ENCODE data around the gene RPS24. TPM values are rescaled to one million over a fixed set of nuclear protein-coding genes. Genes with fewer than 3 reads are reported as not detected.

The RPS24 gene
- total RNA-seq, 1 donor from 2014 or later, result 1,331 TPM

- H3K4me3 Mint-ChIP-seq (ENCODE audit: unreplicated experiment), result no peak overlapping the region
- H3K9me3 ChIP-seq (ENCODE audit: insufficient read depth, low read depth, low read length), result no peaks in the 10 kb centered on the region
- no peaks in the 10 kb centered on the region for H3K27me3 Mint-ChIP-seq (ENCODE audit: low read depth, unreplicated experiment)
- peaks cover 14% of the 10 kb centered on the region for H3K36me3 Mint-ChIP-seq (ENCODE audit: low read depth, unreplicated experiment)
- H2AFZ ChIP-seq (ENCODE audit: low read depth, low read length), result no peak overlapping the region
- peaks cover 78% of the 10 kb centered on the region for H3K36me3 ChIP-seq (ENCODE audit: insufficient read depth, low read length)
- no peak overlapping the region for H3K4me2 ChIP-seq (ENCODE audit: low read length)
- H3K27ac ChIP-seq (ENCODE audit: low read depth, low read length), result no peak overlapping the region
- no peaks in the 10 kb centered on the region for H4K20me1 ChIP-seq (ENCODE audit: insufficient read depth, low read length)
- TF ChIP-seq CTCF (IDR thresholded peaks at IDR 0.05; ENCODE audit: insufficient read depth, low read depth, low read length) (no peak), EZH2 (IDR thresholded peaks at IDR 0.05; ENCODE audit: insufficient read depth, low read length) (no peak)
- FAIRE-seq, result no peak
- no peak overlapping the region for H3K9ac ChIP-seq (ENCODE audit: low read length)
- no peak overlapping the region for H3K27ac Mint-ChIP-seq (ENCODE audit: unreplicated experiment)
- H3K4me3 ChIP-seq (ENCODE audit: insufficient read depth, low read depth, low read length), result no peak overlapping the region
- H3K9me3 Mint-ChIP-seq (ENCODE audit: unreplicated experiment), result no peaks in the 10 kb centered on the region
- no peaks in the 10 kb centered on the region for H3K79me2 ChIP-seq (ENCODE audit: insufficient read depth, low read length)
- no peak for DNase-seq (ENCODE audit: low read depth)
- no peaks in the 10 kb centered on the region for H3K4me1 Mint-ChIP-seq (ENCODE audit: low read depth, unreplicated experiment)
- H3K4me1 ChIP-seq (ENCODE audit: insufficient read depth, low read length), result no peaks in the 10 kb centered on the region
- no peaks in the 10 kb centered on the region for H3K27me3 ChIP-seq (ENCODE audit: insufficient read depth, low read length)
Observed at GRCh38 chr10:78015546-78015945, 18.1 kb upstream of the RPS24 start.

DNA sequence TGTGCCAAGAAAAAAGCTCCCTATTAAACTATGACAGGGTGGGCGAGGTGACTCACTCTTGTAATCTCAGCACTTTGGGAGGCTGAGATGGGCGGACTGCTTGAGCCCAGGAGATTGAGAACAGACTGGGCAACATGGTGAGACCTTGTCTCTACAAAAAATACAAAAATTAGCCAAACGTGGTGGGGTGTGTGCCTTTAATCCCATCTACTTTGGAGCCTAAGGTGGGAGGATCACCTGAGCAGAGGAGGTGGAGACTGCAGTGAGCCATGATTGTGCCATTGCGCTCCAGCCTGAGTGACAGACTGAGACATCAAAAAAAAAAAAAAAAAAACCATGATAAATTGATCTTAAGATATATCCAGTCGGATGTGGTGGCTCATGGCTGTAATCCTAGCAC, 15.8 kb upstream of the RPS24 start:
- H3K79me2 ChIP-seq (ENCODE audit: insufficient read depth, low read length), result no peaks in the 10 kb centered on the region
- peaks cover 79% of the 10 kb centered on the region for H3K36me3 ChIP-seq (ENCODE audit: insufficient read depth, low read length)
- H3K4me1 Mint-ChIP-seq (ENCODE audit: low read depth, unreplicated experiment), result no peaks in the 10 kb centered on the region
- H3K9me3 Mint-ChIP-seq (ENCODE audit: unreplicated experiment), result no peaks in the 10 kb centered on the region
- no peaks in the 10 kb centered on the region for H3K27me3 ChIP-seq (ENCODE audit: insufficient read depth, low read length)
- H3K9ac ChIP-seq (ENCODE audit: low read length), result no peak overlapping the region
- H3K36me3 Mint-ChIP-seq (ENCODE audit: low read depth, unreplicated experiment), result peaks cover 11% of the 10 kb centered on the region
- no peak for DNase-seq (ENCODE audit: low read depth)
- H3K4me3 Mint-ChIP-seq (ENCODE audit: unreplicated experiment), result no peak overlapping the region
- no peak for TF ChIP-seq EZH2 (IDR thresholded peaks at IDR 0.05; ENCODE audit: insufficient read depth, low read length)
- no peak for TF ChIP-seq CTCF (IDR thresholded peaks at IDR 0.05; ENCODE audit: insufficient read depth, low read depth, low read length)
- no peaks in the 10 kb centered on the region for H4K20me1 ChIP-seq (ENCODE audit: insufficient read depth, low read length)
- no peak overlapping the region for H3K27ac Mint-ChIP-seq (ENCODE audit: unreplicated experiment)
- H3K27ac ChIP-seq (ENCODE audit: low read depth, low read length), result no peak overlapping the region
- H2AFZ ChIP-seq (ENCODE audit: low read depth, low read length), result no peak overlapping the region
- H3K4me3 ChIP-seq (ENCODE audit: insufficient read depth, low read depth, low read length), result no peak overlapping the region
- H3K4me1 ChIP-seq (ENCODE audit: insufficient read depth, low read length), result no peaks in the 10 kb centered on the region
- H3K4me2 ChIP-seq (ENCODE audit: low read length), result no peak overlapping the region
- no peaks in the 10 kb centered on the region for H3K9me3 ChIP-seq (ENCODE audit: insufficient read depth, low read depth, low read length)
- H3K27me3 Mint-ChIP-seq (ENCODE audit: low read depth, unreplicated experiment), result no peaks in the 10 kb centered on the region
- no peak for FAIRE-seq

- H3K9me3 ChIP-seq (ENCODE audit: insufficient read depth, low read depth, low read length), result no peaks in the 10 kb centered on the region
- H3K4me3 Mint-ChIP-seq (ENCODE audit: unreplicated experiment), result no peak overlapping the region
- no peak overlapping the region for H2AFZ ChIP-seq (ENCODE audit: low read depth, low read length)
- H3K27ac ChIP-seq (ENCODE audit: low read depth, low read length), result no peak overlapping the region
- H3K27me3 ChIP-seq (ENCODE audit: insufficient read depth, low read length), result no peaks in the 10 kb centered on the region
- H3K27me3 Mint-ChIP-seq (ENCODE audit: low read depth, unreplicated experiment), result no peaks in the 10 kb centered on the region
- no peak overlapping the region for H3K4me3 ChIP-seq (ENCODE audit: insufficient read depth, low read depth, low read length)
- FAIRE-seq, result no peak
- peaks cover 75% of the 10 kb centered on the region for H3K36me3 ChIP-seq (ENCODE audit: insufficient read depth, low read length)
- H3K36me3 Mint-ChIP-seq (ENCODE audit: low read depth, unreplicated experiment), result peaks cover 12% of the 10 kb centered on the region
- TF ChIP-seq EZH2 (IDR thresholded peaks at IDR 0.05; ENCODE audit: insufficient read depth, low read length), result no peak
- no peak for TF ChIP-seq CTCF (IDR thresholded peaks at IDR 0.05; ENCODE audit: insufficient read depth, low read depth, low read length)
- no peaks in the 10 kb centered on the region for H3K79me2 ChIP-seq (ENCODE audit: insufficient read depth, low read length)
- no peak for DNase-seq (ENCODE audit: low read depth)
- no peak overlapping the region for H3K9ac ChIP-seq (ENCODE audit: low read length)
- H4K20me1 ChIP-seq (ENCODE audit: insufficient read depth, low read length), result no peaks in the 10 kb centered on the region
- no peaks in the 10 kb centered on the region for H3K4me1 ChIP-seq (ENCODE audit: insufficient read depth, low read length)
- H3K27ac Mint-ChIP-seq (ENCODE audit: unreplicated experiment), result no peak overlapping the region
- no peaks in the 10 kb centered on the region for H3K4me1 Mint-ChIP-seq (ENCODE audit: low read depth, unreplicated experiment)
- H3K9me3 Mint-ChIP-seq (ENCODE audit: unreplicated experiment), result no peaks in the 10 kb centered on the region
- H3K4me2 ChIP-seq (ENCODE audit: low read length), result no peak overlapping the region
Observed at GRCh38 chr10:78019264-78019663, 14.4 kb upstream of the RPS24 start.
